GM18507 (cell line): Measurements from ENCODE around the gene TIMD4.

Experiments
- DNase-seq: peaks from one replicate; pipeline ENCODE4 v3.0.0; 2011; ENCODE audit warnings: low read depth; ENCODE audit not compliant: insufficient read length; ENCODE audit errors: extremely low spot score
- FAIRE-seq: peaks from 2 replicates; lab custom pipeline; 2011; peaks lifted over from hg19 to GRCh38; lab: Jason Lieb, UNC

Gene TIMD4

DNA sequence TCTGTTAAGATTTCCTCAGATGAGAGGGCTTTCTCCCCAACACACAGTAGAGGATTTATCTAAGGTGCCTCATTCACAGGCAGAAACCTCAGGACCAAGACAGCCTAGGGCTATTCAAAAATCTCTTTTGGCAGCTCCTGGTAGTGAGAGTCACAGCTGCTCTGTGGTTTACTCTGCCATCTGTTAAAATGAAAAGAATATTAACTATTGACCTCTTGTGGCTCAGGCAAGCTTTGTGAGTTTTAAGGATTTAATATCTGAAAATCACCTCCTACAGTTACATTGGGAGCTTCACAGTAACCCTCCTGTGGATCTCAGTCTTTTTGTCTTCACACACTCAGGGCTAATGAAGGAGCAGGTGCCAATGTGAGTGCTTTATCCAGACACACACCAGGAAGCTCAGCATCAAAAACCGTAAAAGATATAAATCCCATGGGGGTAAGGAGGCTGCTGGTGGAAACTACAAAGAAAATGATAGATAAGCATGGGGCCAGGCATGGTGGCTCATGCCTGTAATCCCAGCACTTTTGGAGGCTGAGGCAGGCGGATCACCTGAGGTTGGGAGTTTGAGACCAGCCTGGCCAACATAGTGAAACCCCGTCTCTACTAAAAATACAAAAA lies 83.3 kb downstream of the TIMD4 start:
- FAIRE-seq, result peak; percentile 92

DNA sequence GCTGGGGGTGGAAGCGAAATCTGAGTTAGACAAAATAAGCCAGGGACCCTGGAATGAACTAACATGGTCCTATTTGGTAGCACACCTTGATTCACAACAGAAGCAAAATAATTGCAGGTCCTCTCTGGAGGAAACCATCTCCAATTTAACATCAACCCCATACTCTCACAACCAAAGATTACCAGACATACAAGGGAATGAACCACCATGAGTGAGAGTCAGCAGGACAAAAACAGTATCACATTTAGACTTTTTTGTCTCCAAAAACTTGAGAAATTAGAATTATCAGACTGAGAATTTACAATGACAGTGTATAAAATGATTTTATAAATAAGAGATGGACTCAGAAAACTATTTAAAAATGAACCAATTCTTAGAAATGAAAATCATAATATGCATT lies 91.8 kb downstream of the TIMD4 start:
- DNase-seq, result no peak
- FAIRE-seq, result no peak

More for the DNA sequence above, 83.3 kb downstream of the TIMD4 start:
- DNase-seq, result peak; percentile 44

DNA sequence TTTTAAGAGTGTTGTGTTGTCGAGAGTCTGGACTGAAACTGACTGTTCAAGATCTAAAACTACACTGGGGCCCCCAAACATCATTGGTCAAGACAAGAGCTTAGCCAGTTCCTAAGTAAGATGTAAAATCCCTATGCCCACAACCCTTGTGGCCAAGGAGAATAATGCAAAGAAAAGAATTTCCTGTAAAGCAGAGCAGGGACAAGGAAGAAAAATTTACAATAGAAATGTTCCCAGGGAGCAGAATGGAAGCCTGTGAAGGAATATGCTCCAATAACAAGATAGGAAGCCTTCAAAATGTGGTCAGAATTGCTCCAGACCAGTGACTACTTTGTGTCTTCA lies 92.6 kb downstream of the TIMD4 start:
- no peak for DNase-seq
- FAIRE-seq, result no peak
